Femur (tissue), 1 donor: ENCODE data around the gene DLX5.

Experiments used
- DNase-seq: peaks from one replicate; pipeline ENCODE4 v3.0.0-alpha.2; 2017

The DLX5 gene

DNA sequence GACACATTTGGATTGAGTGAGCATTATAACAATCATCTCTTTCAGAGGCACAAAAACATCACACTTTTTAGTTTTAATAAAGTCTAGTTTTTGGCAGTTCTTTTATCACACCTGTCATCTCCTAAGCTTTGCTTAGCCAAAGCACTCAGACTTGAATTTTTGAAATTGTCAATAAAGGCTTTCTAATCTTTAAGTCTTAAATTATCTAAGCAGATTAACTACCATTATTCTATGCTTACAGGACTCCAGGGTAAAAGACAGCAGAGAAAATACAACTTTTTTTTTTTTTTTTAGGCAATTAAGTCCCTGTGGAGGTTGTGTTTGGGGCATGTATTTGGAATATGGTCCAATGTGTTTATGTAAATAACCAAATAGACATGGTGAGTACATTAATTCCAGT, 36.9 kb downstream of the DLX5 start:
- no peak for DNase-seq

DNA sequence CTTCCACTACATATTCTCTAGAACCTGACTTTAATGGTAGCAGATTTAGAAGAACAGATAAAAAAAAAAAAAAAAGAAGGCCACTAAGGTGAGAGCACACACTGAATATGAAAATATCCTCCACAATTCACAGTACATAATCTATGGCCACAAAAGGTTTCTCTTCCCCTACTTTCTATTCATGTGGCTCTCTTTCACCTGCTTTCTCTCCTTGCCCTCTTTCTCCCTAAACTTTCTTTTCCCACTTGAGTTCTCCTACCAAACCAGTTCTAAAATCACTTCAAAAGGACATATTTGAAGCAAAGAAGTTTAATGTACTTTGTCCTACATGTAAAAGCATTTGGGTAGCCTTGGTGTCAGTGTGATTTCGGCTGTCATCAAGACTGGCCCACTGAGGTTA, 37.7 kb downstream of the DLX5 start:
- DNase-seq: no peak

DNA sequence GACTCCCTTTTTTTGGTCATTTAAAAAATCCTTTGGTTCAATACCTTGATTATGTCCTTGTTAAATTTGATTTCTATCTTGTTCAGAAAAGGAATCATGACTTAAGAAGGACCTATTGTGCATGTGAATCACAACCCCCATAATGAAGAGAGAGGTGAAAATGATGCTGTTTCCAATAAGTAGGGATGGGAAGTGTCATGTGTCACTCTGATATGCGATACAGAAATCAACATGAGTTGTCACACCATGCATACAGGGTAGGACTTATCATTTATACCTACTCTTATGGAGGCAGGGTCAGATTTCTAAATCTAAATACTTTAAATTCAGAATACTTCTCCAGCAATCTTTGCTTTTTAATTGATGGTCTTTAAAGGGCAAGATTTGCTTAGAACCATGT, 38.6 kb downstream of the DLX5 start:
- DNase-seq: no peak

DNA sequence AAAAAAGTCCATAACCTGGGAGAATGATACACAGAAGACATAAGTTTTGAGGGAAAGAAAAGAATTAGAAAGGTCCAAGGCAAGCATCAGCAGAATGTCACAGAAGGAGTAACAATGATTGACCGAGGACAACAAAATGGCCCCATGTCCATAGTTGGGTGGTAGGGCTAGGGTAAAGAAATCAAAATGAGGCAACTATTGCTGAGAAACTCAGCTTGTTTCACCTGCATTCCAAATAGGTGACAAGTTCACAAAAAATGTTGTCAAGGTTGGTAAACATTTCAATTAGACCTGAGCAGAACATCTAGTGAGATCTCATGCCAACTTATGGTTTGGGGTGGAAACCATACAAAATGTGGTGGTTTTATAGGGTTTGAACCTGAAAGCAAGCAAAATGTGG, 42.0 kb downstream of the DLX5 start:
- no peak for DNase-seq

DNA sequence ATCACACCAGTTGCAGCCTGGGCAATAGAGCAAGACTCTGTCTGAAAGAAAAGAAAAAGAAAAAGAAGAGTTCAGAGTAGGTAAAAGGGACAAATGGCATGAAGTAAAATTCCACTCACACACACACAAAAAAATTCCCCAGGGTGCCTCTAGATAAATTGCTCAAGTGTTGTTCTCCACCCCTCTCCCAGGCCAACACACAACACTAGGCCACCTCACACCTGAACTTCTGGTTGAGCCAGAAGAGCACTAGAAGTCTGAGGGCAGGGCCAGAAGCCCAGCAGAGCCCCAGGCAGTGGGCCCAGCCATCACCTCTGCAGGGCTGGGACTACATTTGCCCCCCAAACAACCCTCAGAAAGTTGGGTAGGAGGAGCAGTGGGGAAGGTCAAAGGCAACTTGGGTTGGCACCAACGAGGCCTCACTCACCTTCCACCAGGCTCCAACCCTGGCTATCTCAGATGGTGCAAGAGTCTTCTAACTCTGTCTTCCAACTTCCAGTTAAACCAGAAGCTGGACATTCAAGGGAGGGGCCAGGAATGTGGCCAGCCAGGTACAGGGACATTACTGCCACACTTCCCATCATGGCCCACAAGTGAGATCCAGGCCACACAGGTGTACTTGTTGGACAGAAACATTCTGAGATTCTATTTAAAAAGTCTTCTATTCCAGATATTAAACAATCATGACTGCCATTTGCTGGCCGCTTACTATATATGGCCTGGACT, 44.9 kb downstream of the DLX5 start:
- DNase-seq: no peak

DNA sequence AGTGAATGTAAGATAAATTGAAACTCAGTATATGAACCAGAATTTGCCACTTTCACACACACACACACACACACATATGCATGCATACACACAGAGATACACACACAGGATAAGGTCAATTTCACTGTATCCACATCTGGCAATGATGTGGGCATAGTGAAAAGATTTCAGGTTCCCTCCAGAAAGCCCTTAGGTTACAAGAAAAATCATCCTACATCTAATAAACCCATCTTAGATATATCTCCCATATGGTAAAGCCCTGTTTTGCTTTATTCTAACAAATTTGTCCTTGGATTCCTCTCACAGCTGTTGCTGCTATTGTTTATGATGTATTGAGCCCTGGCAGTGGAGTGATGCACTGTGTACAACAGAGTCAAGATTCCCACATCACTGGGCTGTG, 47.2 kb downstream of the DLX5 start:
- DNase-seq: no peak

DNA sequence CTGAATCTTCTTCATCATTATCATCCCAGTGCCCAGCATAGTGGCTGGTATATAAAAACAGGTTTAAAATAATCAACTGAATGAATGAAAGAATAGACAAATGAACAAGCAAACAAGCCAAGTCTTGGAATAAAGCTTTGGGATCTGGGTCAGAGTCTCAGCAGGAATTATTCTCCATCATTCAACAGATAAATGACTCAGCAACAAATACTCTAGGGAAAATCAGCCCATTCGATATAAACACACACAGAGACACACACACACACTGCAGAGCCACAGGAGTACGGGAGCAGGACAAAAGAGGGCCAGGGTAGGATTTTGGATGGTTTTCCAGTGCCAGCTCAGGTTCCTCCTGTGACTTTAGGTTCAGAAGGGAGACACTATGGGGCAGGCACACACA, 48.5 kb downstream of the DLX5 start:
- DNase-seq: no peak

DNA sequence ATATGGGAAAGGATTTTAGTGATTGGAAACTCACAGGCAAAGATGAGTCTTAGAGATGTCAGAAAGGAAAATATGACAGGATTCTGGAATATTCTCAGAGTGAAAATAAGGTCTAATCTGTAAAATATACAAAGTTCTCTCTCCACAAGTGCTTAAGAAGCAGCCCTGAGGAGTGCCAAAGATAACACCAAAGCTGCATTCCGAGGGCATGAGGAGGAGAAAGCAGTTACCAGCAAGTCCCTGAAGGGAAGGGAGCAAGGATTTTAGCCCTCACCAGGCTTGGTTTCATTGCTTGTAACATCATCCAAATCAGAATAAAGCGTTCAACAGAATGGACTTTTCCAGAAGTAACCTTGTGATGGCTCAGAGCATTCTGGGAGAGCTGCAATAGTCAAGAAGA, 50.6 kb downstream of the DLX5 start:
- no peak for DNase-seq

DNA sequence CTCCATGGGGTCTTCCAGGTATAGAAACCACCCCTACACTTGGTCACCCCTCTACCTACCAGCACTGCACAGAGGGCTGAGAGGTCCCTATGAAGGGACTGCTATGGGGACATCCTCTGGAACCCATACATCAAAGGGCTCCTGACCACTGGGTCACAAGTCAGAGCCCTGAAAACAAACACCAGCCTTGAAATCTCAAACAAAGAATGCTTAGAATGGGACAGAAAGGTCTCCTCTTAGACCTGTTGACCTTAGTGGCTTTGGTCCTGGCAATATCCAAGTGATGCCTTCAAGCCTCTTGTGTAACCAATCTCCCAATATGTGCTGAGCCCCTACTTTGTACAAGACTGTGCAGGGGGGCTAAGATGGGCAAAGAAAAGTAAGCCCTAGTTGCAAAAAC, 53.9 kb downstream of the DLX5 start:
- DNase-seq: no peak
